GDM1 (cell line): ENCODE results near the gene GLOD4.
"Not testable (repeated sequence)": the region's sequence is repeated elsewhere in the genome, so short reads cannot be mapped to it uniquely, and the experiment has no call there.

Experiments used
- DNase-seq: peaks from one replicate; lab custom pipeline; 2025; lab: John Stamatoyannopoulos, UW

The GLOD4 gene

DNA sequence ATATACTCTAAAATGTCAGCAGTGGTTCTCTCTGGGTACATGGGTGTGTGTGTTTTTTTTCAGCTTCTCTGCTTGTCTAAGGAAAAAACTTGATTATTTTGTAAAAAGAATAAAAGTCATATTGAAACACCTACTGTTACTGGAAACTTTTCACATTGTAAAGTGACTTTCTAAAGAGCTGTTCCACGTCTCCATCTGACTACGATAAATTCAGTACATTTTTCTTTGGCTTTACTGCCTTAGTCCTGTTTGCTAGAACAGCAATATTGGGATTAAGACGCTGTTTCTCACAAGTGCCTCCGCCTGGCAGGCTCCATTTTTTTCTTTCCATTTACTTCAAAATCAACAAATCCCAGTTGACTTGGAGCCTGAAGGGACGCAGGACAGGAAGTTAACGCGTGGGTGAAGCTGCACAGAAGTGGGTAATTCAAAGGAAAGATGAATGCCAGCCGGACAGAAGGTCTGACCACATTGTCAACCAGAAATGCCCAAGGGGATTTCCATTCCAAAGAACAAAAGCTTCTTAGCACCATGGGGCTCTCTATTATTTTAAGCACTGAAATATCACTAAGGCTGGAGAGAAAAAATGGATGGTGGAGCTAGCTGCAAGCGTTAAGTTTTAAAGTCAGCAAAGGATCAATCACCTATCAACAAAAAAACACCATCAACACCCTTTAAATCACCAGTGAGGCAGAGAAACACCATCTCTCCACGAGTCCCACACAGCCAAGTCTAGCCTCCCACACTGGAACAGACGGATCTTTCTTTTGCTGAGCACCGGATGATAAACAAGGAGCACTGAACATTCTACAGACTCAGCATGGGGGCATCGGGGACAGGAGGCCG lies 8.4 kb downstream of the GLOD4 start:
- no peak for DNase-seq

DNA sequence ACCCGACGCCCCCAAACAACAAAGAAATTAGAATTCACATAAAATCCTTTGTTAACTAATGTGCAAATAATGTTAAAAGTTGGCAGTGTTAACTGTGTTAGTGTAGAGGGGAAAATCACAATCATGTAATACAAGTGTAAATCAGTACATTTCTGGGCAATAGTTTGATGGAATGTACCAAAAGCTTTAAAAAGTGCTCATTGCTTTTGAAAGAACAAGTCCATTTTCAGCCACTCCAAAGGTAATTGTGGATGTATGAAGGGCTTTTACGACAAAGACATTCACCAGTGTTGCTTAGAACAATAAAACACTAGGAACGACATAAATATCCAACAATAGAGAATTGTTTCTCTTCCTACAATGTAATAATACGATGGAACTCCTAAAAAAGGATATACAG lies 9.1 kb downstream of the GLOD4 start:
- DNase-seq = no peak

DNA sequence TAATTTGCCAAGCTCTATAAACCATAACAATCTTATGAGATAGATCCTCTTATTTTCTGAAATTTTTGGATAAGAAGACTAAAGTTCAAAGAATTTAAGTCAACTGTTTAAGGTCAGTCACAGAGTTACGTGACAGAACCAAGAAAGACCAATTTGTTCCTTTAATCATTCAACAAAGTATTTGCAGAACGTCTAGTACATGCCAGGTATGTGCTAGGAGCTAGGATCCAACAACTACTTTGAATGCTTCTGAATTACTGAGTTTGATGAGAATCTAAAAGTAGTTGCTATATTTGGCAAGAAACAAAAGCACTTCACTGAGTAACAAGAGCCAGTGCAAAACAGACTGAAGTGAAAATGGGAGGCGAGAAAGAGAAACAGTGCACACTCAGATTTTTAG lies 15.0 kb downstream of the GLOD4 start:
- DNase-seq = no peak

DNA sequence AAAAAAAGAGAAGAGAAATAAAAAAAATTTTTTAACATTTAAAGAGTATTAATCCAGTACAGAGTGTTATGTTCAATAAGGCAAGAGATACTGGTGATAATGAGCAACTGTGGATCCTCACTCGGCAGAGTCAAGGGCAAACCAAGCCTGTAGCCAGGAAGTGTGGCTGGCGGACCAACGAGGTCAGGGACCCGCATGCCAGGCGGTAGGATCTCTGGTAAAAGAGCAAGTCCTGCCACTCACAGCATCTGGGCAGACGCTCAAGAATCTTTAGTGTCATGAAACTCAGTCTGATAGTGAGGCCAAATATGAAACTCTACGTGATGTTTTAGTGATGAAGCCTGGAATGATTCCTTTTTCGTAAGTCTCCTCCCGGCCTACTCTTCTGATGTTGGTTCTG lies 21.7 kb downstream of the GLOD4 start:
- no peak for DNase-seq

DNA sequence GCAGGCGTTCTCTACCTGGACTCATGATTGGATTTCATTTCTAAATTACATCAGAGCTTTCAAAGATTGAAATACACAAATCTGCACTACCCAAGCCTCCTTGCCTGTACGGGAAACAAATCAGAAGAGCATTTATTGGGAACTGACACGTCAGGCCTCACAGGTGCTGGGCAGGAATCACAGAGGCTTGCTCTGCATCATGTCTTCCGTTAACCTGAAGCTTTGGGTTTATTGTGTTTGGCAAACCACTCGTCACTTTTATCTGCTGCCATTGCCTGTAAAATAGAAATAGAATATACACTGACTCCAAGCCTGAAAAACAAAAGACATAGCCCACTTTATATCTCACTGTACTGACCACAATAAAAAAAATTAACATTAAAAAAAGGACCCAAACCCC lies 22.1 kb downstream of the GLOD4 start:
- no peak for DNase-seq

DNA sequence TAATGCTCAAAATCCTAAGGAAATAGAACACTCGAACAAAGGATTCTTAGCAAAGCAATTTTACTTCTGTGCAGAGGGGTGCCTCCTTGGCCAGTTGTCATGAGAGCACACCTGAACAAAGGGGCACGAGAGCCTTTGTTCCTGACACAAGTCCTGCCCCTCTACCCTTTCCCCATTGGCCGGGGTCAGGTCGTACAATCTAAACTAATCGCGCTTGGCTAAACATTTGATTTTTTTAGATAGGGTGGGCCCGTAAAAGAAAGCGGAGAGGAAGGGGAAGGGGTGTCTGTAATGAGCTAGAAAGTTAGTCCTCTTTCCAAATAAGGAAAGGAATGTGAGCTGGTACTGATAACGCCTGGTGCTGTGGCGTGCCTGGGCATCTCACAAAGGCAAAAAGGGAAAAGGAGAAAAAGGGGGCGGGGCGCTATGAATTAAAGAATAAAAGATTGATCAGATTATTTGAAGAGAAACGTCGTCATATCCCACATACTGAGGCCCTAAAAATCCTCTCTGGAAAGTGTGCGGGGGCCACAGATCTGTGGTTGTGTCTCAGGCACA lies 26.0 kb downstream of the GLOD4 start:
- DNase-seq = not testable (repeated sequence)

DNA sequence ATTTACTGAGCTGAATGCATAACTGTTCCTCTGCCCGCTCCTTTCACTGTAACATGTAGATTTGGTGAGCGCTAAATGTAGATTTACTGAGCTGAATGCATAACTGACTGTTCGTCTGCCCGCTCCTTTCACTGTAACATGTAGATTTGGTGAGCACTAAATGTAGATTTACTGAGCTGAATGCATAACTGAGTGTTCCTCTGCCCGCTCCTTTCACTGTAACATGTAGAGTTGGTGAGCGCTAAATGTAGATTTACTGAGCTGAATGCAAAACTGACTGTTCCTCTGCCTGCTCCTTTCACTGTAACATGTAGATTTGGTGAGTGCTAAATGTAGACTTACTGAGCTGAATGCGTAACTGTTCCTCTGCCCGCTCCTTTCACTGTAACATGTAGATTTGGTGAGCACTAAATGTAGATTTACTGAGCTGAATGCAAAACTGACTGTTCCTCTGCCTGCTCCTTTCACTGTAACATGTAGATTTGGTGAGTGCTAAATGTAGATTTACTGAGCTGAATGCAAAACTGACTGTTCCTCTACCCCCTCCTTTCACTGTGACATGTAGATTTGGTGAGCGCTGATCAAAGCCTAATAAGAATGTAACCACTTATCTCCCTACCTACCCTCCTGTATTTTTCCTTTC lies 26.6 kb downstream of the GLOD4 start:
- not testable (repeated sequence) for DNase-seq

DNA sequence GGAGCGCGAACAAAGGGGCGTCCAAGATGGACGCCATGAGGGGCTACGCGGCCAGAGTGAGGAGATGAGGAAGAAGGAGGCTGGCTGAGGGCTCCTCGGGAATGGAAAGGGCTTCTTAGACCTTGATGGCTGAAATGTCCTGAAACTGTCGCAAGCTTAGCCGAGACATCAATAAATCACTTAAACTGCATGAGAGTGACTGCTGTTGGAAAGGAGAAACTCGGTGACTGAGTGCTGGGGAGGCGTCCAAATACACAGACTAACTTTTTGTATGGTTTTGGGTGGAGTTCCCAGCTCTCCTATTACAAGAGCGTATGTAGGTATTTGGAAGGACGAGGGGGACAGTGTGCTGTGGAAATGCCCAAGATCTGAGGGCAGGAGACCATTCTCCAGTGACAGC lies 28.7 kb downstream of the GLOD4 start:
- DNase-seq = no peak

DNA sequence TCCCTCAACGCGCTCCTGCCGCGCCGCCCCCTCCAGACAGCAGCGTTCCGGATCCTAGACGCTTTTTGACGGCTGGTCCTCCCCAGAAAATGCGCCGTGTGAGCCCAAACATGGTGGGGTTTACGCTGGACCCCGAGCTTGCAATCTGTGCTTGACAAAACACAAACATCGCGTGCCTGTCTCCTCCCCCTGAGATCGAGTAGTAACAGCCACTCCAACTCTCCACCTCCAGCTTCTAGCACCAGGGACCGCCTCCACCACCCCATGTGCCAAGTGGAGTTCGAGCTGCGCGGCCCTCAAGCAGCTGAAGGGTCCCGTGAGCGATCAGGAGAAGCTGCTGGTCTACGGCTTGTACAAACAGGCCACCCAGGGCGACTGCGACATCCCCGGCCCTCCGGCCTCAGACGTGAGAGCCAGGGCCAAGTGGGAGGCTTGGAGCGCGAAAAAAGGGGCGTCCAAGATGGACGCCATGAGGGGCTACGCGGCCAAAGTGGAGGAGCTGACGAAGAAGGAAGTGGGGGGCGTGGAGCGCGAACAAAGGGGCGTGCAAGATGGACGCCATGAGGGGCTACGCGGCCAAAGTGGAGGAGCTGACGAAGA lies 29.4 kb downstream of the GLOD4 start:
- no peak for DNase-seq

DNA sequence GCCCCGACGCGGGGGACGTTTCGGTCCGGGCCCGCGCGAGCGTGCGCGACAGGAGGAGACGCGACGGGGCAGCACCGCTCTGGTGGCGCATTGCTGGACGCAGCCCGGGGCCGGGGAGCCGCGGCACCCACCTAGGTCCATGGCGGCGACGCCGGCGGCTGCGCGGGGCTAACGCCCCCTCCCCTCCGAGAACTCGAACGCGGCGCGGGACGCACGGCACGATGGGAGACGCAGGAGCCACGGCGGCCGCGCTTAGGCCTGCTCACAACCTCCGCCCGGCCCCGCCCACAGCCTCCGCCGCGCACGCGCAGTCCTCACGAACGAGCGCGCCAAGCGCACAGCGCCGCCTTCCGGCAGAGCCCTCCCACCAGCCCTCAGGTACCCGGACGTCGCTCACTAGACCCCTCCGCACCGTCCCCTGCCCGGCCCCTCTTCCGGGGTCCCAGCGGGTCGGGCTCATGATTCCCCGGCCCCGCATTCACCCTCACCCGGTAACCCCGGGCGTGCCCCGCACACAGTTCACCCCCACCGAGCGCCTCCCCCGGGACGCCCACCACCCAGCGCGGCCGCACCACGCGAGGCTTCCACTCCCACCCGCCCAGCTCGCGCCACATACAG lies 30.0 kb downstream of the GLOD4 start, which contains the start of gene GEMIN4:
Gene GEMIN4, minus strand, starts transcription at position 263 of the 618 bp plus-strand sequence. Its CDS starts 122 bp downstream, at position 141.
- peak; percentile 93 for DNase-seq

DNA sequence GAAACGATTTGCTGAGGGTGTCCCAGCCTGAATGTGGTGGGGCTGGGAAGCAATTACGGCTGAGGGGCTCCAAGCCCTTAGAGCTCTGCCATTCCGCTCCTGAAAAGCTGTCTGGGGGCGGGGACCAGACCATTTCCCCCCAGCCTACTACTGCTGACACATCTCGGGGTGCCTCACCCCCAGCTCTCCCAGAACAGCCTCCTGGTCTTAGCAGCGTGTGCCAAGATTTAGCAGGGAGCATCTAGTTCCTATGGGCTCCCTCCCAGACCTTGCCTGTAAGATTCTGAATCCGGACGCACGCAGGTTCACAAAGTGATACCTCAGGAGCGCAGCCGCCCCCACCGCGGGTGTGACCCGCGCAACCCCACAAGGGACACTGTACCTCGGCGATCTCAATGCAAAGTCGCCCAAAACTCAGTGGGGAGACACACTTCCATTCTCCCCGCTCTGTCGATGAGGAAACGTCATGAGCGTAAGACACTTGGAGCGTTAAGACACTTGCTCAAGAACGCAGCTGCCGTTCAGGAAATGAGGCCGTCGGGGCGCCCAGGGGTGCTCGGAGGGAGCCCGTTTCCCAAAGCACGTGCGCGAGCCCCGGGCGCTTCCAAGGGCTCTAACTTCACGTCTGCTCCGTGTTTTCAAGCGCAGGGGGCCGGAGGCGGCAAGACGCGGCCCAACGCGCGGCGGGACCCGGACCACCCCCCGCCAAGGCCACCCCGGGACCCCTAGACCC lies 30.6 kb downstream of the GLOD4 start:
- no peak for DNase-seq

DNA sequence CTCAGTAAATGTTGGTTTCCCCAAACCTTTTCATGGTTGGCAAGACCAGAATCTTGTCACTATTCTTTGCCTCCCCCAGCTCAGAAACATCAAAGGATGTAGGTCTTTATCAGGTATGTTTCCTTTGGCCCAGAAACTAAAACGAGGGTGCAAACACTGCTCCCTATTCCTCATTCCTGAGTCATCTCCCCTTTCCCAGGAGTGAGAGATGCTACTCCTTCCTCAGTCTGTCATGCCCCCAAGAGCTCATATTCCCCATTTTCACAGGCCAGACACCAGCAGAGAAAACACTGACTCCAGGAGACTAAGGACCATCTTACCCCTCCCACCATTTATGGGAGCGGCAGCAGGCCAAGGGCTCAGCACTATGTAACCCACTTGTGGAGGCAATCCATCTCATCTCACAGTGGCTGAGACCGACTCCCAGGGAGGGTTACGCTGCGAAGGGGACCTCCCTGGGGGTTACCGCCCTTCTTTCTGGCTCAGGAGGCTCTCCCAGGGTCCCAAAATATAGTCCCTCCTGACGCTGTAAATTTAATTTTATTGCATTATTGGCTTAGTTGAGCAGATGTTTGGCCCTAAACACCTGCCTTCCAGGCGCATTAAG lies 31.5 kb downstream of the GLOD4 start:
- DNase-seq = no peak

DNA sequence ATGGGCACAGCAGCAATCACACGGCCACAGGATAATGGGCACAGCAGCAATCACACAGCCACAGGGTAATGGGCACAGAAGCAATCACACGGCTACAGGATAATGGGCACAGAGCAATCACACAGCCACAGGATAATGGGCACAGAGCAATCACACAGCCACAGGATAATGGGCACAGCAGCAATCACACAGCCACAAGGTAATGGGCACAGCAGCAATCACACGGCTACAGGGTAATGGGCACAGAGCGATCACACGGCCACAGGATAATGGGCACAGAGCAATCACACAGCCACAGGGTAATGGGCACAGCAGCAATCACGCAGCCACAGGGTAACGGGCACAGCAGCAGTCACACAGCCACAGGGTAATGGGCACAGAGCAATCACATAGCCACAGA lies 32.7 kb downstream of the GLOD4 start:
- DNase-seq = not testable (repeated sequence)

DNA sequence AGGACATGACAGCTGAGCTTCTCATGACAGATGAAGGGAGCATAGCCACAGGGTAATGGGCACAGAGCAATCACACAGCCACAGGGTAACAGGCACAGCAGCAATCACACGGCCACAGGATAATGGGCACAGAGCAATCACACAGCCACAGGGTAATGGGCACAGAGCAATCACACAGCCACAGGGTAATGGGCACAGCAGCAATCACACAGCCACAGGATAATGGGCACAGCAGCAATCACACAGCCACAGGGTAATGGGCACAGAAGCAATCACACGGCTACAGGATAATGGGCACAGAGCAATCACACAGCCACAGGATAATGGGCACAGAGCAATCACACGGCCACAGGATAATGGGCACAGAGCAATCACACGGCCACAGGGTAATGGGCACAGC lies 33.5 kb downstream of the GLOD4 start:
- not testable (repeated sequence) for DNase-seq

DNA sequence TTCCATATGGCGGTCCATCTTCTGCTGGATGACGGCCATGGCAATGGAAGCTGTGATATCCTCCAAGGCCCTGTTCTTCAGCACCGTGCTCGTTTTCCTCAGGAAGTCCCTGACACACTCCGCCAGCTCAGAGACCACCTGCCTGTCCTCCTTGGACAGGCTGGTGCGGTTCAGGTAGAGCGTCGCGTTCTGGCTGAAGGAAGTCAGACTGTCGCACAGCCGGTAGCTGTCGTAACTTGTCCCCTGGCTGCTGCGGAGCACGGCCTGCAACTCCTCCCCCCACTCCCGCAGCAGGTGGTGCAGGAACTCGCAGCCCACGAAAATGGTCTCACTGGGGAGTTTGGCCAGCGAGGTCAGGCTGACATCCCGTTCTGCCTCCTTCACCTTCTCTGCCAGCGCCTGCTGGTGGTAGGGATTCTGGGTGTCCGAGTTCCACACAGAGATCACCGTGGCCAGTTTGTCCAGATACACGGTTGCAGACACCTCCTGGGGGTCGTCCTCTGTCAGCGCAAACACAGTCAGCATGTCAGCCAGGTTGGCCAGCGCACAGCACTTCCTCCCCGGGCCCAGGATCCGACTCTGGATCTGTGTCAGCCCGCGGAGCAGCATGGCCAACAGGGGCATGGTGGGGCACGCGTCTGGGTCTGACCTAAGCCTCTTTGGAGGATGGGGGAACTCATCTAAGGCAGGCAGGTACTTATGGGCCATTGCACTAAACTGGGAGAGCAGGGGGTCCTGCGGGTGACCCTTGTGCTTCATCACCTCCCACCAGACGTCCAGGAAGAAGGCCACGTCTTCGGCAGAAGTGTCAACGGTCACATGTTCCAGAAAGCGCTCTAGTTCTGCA lies 35.1 kb downstream of the GLOD4 start:
- DNase-seq = no peak

DNA sequence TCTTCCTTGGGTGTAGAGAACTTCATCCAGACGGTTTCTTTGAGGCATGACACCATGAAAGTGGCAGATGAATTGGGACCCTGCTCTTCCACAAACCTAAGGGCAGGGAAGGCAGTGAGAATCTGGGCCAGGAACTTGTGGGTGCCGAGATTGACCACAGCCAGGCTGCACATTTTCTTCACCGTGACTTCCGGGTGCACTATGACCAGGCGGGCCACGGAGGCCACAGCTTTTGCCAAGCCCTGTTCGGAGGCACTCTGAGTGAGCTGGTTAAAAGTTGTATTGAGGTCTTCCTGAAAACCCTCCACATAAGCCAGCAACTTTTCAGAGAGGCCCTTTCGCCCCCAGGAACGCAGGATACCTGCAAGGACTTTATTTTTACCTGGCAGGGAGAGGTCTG lies 35.9 kb downstream of the GLOD4 start:
- no peak for DNase-seq

DNA sequence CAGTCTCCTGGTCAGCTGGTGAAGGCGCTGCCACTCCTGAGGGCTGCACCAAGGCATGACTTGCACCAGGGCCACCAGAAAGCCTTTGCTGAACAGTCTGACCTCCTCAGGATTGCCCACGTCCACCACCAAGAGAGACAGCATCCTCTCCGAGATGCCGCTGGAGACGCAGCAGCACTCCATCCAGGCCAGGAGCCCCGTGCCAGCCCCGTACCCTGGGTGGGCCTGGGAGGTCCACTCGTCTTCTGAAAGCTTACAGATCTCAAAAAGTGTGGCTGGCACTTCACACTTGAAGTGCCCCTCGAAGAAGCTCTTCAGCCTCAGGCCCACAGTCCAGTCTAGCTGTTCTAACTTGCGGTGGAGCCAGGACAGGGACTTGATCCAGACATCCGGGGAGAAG lies 36.7 kb downstream of the GLOD4 start:
- no peak for DNase-seq

DNA sequence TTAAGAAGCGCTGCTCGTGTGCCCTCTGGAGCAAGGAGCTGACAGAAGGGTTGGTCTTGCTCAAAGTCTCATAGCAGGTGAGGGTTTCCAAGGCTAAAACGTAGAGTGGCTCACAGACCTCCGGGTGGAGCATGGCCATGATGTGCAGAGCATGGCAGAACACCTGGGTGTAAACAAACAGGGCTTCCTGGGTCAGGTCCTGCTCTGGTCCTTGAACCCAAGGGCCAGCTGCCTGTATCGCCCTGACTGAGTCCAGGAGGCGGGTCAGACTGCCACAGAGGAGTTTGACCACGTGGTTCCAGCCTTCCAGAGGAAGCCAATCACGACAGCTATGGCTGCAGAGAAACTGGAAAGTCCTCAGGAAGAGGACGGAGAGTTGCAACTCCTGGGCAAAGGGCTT lies 37.1 kb downstream of the GLOD4 start:
- DNase-seq = no peak

DNA sequence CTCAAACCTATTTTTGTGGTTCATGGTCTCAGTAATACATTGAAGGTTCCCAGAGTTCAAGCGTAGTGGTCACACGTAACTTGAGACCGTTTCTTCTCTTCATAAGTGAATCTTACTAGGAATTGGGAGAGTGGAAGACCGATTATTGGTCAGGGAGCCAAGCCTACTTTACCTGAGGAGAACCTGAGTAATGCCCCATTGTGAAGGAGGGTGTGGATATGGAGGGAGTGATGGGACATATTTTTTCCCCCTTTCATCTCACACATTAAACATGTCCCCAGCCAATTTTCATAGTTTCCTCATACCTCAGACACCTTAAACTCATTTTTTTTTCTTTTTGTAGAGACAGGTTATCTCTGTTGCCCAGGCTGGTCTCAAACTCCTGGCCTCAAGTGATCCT lies 38.9 kb downstream of the GLOD4 start:
- DNase-seq = no peak

DNA sequence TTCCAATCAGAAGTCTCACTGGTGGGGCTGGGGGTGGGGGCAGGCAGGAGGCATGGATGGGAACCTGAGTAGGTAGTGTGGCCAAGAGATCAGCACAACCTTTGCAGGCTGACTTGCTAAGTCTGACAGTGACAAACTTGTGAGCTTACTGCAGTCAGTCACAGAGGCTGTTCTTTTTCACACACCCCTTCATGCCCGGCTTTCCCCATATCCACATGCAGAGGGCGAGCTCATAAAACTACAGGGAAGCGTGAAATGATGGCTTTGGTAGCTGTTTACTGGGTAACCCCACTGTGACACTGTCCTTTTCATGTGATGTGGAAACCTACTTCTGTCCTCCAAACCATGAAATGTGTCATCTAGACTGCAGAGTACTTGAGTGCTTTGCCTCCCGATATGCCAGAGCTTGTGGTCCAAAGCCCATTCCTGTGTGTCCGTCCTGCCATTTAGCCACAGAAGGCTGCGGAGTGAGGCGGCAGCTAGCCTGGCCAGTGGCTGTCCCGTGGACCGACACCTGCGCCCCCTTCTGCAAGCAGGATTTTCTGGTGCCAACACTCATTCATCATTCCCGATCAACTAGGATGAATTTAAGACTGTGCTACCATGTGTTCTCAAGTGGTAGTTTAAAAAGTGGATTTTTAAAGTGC lies 39.8 kb downstream of the GLOD4 start:
- no peak for DNase-seq
